NB4 (cell line): ENCODE measurements around the gene CCDC13.
"Not testable (repeated sequence)": the region's sequence is repeated elsewhere in the genome, so short reads cannot be mapped to it uniquely, and the experiment has no call there.

Experiments used
- DNase-seq: peaks from one replicate; pipeline ENCODE4 v3.0.0; 2010; ENCODE audit warnings: low read depth
- H3K4me3 ChIP-seq: one replicate; pipeline ENCODE4 v1.5.1; 2011; ENCODE audit warnings: mild to moderate bottlenecking, low read depth, low read length, moderate library complexity
- CTCF ChIP-seq: IDR thresholded peaks from one replicate; pipeline ENCODE4 v1.5.1; 2012; ENCODE audit warnings: low read depth, low read length
- MAX ChIP-seq: IDR thresholded peaks from 2 replicates; pipeline ENCODE4 v1.6.1; 2011; ENCODE audit warnings: low read depth, low read length
- MYC ChIP-seq: IDR thresholded peaks from 2 replicates; pipeline ENCODE4 v1.6.1; 2011; ENCODE audit warnings: low read depth, low read length
- POLR2A ChIP-seq: IDR thresholded peaks from 2 replicates; pipeline ENCODE4 v1.6.1; 2011; ENCODE audit warnings: mild to moderate bottlenecking; ENCODE audit not compliant: insufficient read length; ENCODE audit errors: extremely low read depth

CCDC13 gene

GRCh38 chr3:42814246-42814645, 41.2 kb upstream of the CCDC13 start:
- DNase-seq = no peak
- H3K4me3 ChIP-seq = no peak overlapping the region
- TF ChIP-seq CTCF = no peak
- TF ChIP-seq MAX = no peak
- TF ChIP-seq POLR2A = no peak
- TF ChIP-seq MYC = no peak

- H3K4me3 ChIP-seq = not testable (repeated sequence)
- DNase-seq = peak; percentile 61
Measured at GRCh38 chr3:42811118-42811883, 38.2 kb upstream of the CCDC13 start.

- not testable (repeated sequence) for H3K4me3 ChIP-seq, DNase-seq
Measured at GRCh38 chr3:42810706-42811105, 37.7 kb upstream of the CCDC13 start.

- DNase-seq = no peak
- no peak within 1 kb of the TSS for H3K4me3 ChIP-seq
- no peak for TF ChIP-seq MAX
- no peak for TF ChIP-seq MYC
- TF ChIP-seq CTCF = no peak
- TF ChIP-seq POLR2A = no peak
Measured at GRCh38 chr3:42809202-42809601, 36.1 kb upstream of the CCDC13 start, which contains the start of gene ACKR2. Gene ACKR2, plus strand, starts transcription at chr3:42809445. Its CDS starts 55,058 bp downstream, at chr3:42864503.

GRCh38 chr3:42807929-42808328, 34.9 kb upstream of the CCDC13 start:
- DNase-seq = no peak
- no peak overlapping the region for H3K4me3 ChIP-seq
- TF ChIP-seq MYC (no peak), CTCF (no peak), POLR2A (no peak), MAX (no peak)

- TF ChIP-seq POLR2A = no peak
- H3K4me3 ChIP-seq = peak overlapping the region; percentile 69
- DNase-seq = no peak
Measured at GRCh38 chr3:42805141-42805821, 32.2 kb upstream of the CCDC13 start.

GRCh38 chr3:42804831-42805132, 31.7 kb upstream of the CCDC13 start:
- TF ChIP-seq MAX = no peak
- no peak for TF ChIP-seq MYC
- TF ChIP-seq CTCF = no peak
- no peak for TF ChIP-seq POLR2A
- H3K4me3 ChIP-seq = peak overlapping the region; percentile 69
- DNase-seq = no peak
